Mesenchymal stem cell (in vitro differentiated cells and primary cell): ENCODE measurements around the gene ZNF541.
"Not testable (repeated sequence)": the region's sequence is repeated elsewhere in the genome, so short reads cannot be mapped to it uniquely, and the experiment has no call there.

ENCODE experiments used
- DNase-seq: peaks from one replicate; pipeline ENCODE4 v3.0.0-alpha.2; 2013
- H2AFZ ChIP-seq: one replicate; pipeline ENCODE4 v1.6.1; 2013; ENCODE audit warnings: low read depth, mild to moderate bottlenecking, control low read depth, inconsistent platforms, low read length, moderate library complexity
- H2AK5ac ChIP-seq: 2 replicates; pipeline ENCODE4 v1.6.1; 2013; ENCODE audit warnings: low read length, moderate library complexity, mild to moderate bottlenecking, inconsistent platforms; ENCODE audit not compliant: severe bottlenecking
- H2BK120ac ChIP-seq: one replicate; pipeline ENCODE4 v1.6.1; 2013; ENCODE audit warnings: low read depth, mild to moderate bottlenecking, inconsistent platforms, low read length, moderate library complexity
- H2BK12ac ChIP-seq, 2 experiments: one replicate each; pipeline ENCODE4 v1.6.1; 2013; ENCODE audit warnings: inconsistent platforms in 2 of 2, low read length in 2 of 2, mild to moderate bottlenecking in 2 of 2, moderate library complexity in 2 of 2, control low read depth in 1 of 2
- H2BK15ac ChIP-seq: one replicate; pipeline ENCODE4 v1.6.1; 2013; ENCODE audit warnings: mild to moderate bottlenecking, low read depth, inconsistent platforms; ENCODE audit not compliant: poor library complexity, severe bottlenecking
- H2BK5ac ChIP-seq: 2 replicates; pipeline ENCODE4 v1.6.1; 2013; ENCODE audit warnings: low read depth, mild to moderate bottlenecking, low read length, control low read depth, inconsistent platforms; ENCODE audit not compliant: poor library complexity, severe bottlenecking
- H3K14ac ChIP-seq, 2 experiments: one replicate each; pipeline ENCODE4 v1.6.1; 2013; ENCODE audit warnings: inconsistent platforms in 2 of 2, low read length in 2 of 2, control low read depth in 1 of 2, mild to moderate bottlenecking in 1 of 2, moderate library complexity in 1 of 2
- H3K18ac ChIP-seq, 2 experiments: one replicate each; pipeline ENCODE4 v1.6.1; 2013; ENCODE audit warnings: inconsistent platforms in 2 of 2, low read length in 2 of 2, control low read depth in 1 of 2, low read depth in 1 of 2, mild to moderate bottlenecking in 1 of 2
- H3K23ac ChIP-seq, 2 experiments: one replicate each; pipeline ENCODE4 v1.6.1; 2013; ENCODE audit warnings: inconsistent platforms in 2 of 2, low read length in 2 of 2, mild to moderate bottlenecking in 2 of 2, moderate library complexity in 2 of 2, control low read depth in 1 of 2
- H3K27ac ChIP-seq: 2 replicates; pipeline ENCODE4 v1.5.1; 2013; ENCODE audit warnings: mild to moderate bottlenecking, moderate library complexity, low read length, control low read depth, inconsistent platforms; ENCODE audit not compliant: poor library complexity, severe bottlenecking
- H3K27me3 ChIP-seq, 2 experiments: 2 replicates each; pipeline versions ENCODE4 v1.6.1 to v1.7.0; 2013; ENCODE audit warnings: low read length in 2 of 2, mild to moderate bottlenecking in 2 of 2, moderate library complexity in 2 of 2, control low read depth in 1 of 2, inconsistent platforms in 1 of 2; ENCODE audit not compliant: control insufficient read depth in 1 of 2, insufficient read depth in 1 of 2
- H3K36me3 ChIP-seq, 2 experiments: 2 replicates each; pipeline versions ENCODE4 v1.6.1 to v1.7.0; 2013; ENCODE audit warnings: low read length in 2 of 2, control low read depth in 1 of 2, inconsistent platforms in 1 of 2, low read depth in 1 of 2, mild to moderate bottlenecking in 1 of 2; ENCODE audit not compliant: insufficient read depth in 2 of 2, control insufficient read depth in 1 of 2
- H3K4ac ChIP-seq, 2 experiments: one replicate each; pipeline ENCODE4 v1.6.1; 2013; ENCODE audit warnings: inconsistent platforms in 2 of 2, low read length in 2 of 2, mild to moderate bottlenecking in 2 of 2, moderate library complexity in 2 of 2, control low read depth in 1 of 2, low read depth in 1 of 2
- H3K4me1 ChIP-seq: 2 replicates; pipeline ENCODE4 v1.6.1; 2013; ENCODE audit warnings: low read depth, low read length, control low read depth; ENCODE audit not compliant: control insufficient read depth, insufficient read depth
- H3K4me2 ChIP-seq: 2 replicates; pipeline ENCODE4 v1.6.1; 2013; ENCODE audit warnings: low read length, mild to moderate bottlenecking, inconsistent platforms; ENCODE audit not compliant: poor library complexity, severe bottlenecking
- H3K4me3 ChIP-seq, 2 experiments: 2 replicates each; pipeline versions ENCODE4 v1.5.1 to v1.7.0; 2013; ENCODE audit warnings: low read length in 2 of 2, mild to moderate bottlenecking in 2 of 2, control low read depth in 1 of 2, low read depth in 1 of 2; ENCODE audit not compliant: insufficient read depth in 1 of 2
- H3K79me1 ChIP-seq: replicated peaks from 2 replicates; pipeline ENCODE4 v1.6.1; 2013; ENCODE audit warnings: mild to moderate bottlenecking, control low read depth, low read length, inconsistent platforms; ENCODE audit not compliant: poor library complexity, severe bottlenecking
- H3K9ac ChIP-seq: 2 replicates; pipeline ENCODE4 v1.7.0; 2013; ENCODE audit warnings: mild to moderate bottlenecking, low read length, moderate library complexity
- H3K9me3 ChIP-seq: 2 replicates; pipeline ENCODE4 v1.7.0; 2013; ENCODE audit warnings: mild to moderate bottlenecking, low read length; ENCODE audit not compliant: control insufficient read depth
- H4K8ac ChIP-seq: one replicate; pipeline ENCODE4 v1.6.1; 2013; ENCODE audit warnings: inconsistent platforms, mild to moderate bottlenecking, low read length, moderate library complexity
- H4K91ac ChIP-seq: one replicate; pipeline ENCODE4 v1.6.1; 2013; ENCODE audit warnings: mild to moderate bottlenecking, low read length, inconsistent platforms
- WGBS: methylation state at CpG from one replicate; pipeline ENCODE4 v1.1.7; 2013; ENCODE audit warnings: mixed read lengths; 5-methylcytosine and 5-hydroxymethylcytosine counted together

ZNF541 gene

DNA sequence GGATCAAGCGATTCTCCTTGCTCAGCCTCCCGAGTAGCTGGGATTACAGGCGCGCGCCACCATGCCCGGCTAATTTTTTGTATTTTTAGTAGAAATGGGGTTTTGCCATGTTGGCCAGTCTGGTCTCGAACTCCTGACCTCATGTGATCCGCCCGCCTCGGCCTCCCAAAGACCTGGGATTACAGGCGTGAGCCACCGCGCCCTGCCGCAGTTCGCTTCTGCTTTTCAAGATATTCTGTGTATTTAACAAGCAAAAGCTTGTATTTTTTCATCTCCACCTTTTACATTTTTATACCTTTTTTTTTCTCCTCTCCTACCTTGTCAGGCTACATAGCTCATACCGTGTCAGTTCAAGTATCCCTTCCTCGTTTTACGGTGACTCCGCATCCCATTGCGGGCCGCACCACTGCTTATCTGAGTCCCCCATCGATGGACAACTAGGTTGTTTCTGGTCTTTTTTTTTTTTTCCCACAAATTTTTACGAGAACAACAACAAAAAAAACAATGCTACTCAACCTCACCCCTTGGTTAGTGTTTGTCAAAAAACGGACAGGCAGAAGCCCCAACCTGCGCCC, 26.8 kb upstream of the ZNF541 start:
- H2AK5ac ChIP-seq: not testable (repeated sequence)

GRCh38 chr19:47598407-47599349, 25.7 kb upstream of the ZNF541 start:
- peak; percentile 97 for DNase-seq
- Histone ChIP-seq H2BK120ac (no peak overlapping the region), H3K23ac (no peak overlapping the region), H3K18ac (peak overlapping the region in 1 of 2 experiments; percentile 88), H2BK15ac (no peak overlapping the region), H2AFZ (peak overlapping the region; percentile 92), H3K27me3 (no peaks in the 10 kb centered on the region), H2BK12ac (peak overlapping the region in 1 of 2 experiments; percentile 96), H3K4me2 (peak overlapping the region; percentile 80), H2BK5ac (peak overlapping the region; percentile 59), H3K4me3 (peak overlapping the region; percentile 33 to 85), H2AK5ac (peak overlapping the region; percentile 49), H4K91ac (no peak overlapping the region), H3K4ac (peak overlapping the region; percentile 13 to 84), H3K14ac (no peak overlapping the region), H3K27ac (peak overlapping the region; percentile 96), H4K8ac (no peak overlapping the region), H3K9ac (peak overlapping the region; percentile 80), H3K9me3 (no peaks in the 10 kb centered on the region), H3K79me1 (no peaks in the 10 kb centered on the region), H3K36me3 (no peaks in the 10 kb centered on the region), H3K4me1 (peaks cover 5% of the 10 kb centered on the region)
- 3% methylated on average over 18 of the region's 21 CpGs for WGBS

More for the DNA sequence above, 26.8 kb upstream of the ZNF541 start:
- H2BK120ac ChIP-seq, H3K36me3 ChIP-seq, H2BK12ac ChIP-seq, H3K23ac ChIP-seq, DNase-seq, H4K91ac ChIP-seq, H3K4ac ChIP-seq, H3K79me1 ChIP-seq, H3K27me3 ChIP-seq, H4K8ac ChIP-seq, H3K9me3 ChIP-seq, H3K4me1 ChIP-seq, H2BK15ac ChIP-seq, H3K14ac ChIP-seq: not testable (repeated sequence)
- peak overlapping the region; percentile 96 for H3K27ac ChIP-seq
- peak overlapping the region; percentile 48 for H2BK5ac ChIP-seq
- peak overlapping the region; percentile 62 for H3K4me2 ChIP-seq
- H3K4me3 ChIP-seq: peak overlapping the region; percentile 32 to 85
- H3K9ac ChIP-seq: peak overlapping the region; percentile 80
- 33% methylated on average over 21 of the region's 25 CpGs for WGBS
- H2AFZ ChIP-seq: peak overlapping the region; percentile 23
- peak overlapping the region in 1 of 2 experiments; percentile 28 for H3K18ac ChIP-seq

- H3K27ac ChIP-seq: no peak overlapping the region
- H3K36me3 ChIP-seq: no peaks in the 10 kb centered on the region
- H3K18ac ChIP-seq: no peak overlapping the region
- no peak overlapping the region for H2BK15ac ChIP-seq
- peaks cover 5% of the 10 kb centered on the region for H3K4me1 ChIP-seq
- no peak overlapping the region for H3K4me2 ChIP-seq
- H2AK5ac ChIP-seq: peak overlapping the region; percentile 53
- H3K9me3 ChIP-seq: no peaks in the 10 kb centered on the region
- H4K91ac ChIP-seq: no peak overlapping the region
- H3K4me3 ChIP-seq: no peak overlapping the region
- 96% methylated on average over 5 of the region's 6 CpGs for WGBS
- no peak overlapping the region for H2BK12ac ChIP-seq
- H3K23ac ChIP-seq: no peak overlapping the region
- H3K27me3 ChIP-seq: no peaks in the 10 kb centered on the region
- no peak for DNase-seq
- H2BK5ac ChIP-seq: no peak overlapping the region
- H3K79me1 ChIP-seq: no peaks in the 10 kb centered on the region
- H3K4ac ChIP-seq: no peak overlapping the region
- no peak overlapping the region for H4K8ac ChIP-seq
- no peak overlapping the region for H3K9ac ChIP-seq
- H2AFZ ChIP-seq: no peak overlapping the region
- H2BK120ac ChIP-seq: no peak overlapping the region
- no peak overlapping the region for H3K14ac ChIP-seq
Observed at GRCh38 chr19:47595944-47596343, 23.0 kb upstream of the ZNF541 start.

- Histone ChIP-seq H3K9me3 (no peaks in the 10 kb centered on the region), H3K14ac (no peak overlapping the region), H3K4me1 (peaks cover 3% of the 10 kb centered on the region), H2BK12ac (no peak overlapping the region), H3K27me3 (no peaks in the 10 kb centered on the region), H3K27ac (no peak overlapping the region), H2BK5ac (no peak overlapping the region), H3K4me3 (no peak overlapping the region), H4K8ac (no peak overlapping the region), H4K91ac (no peak overlapping the region), H3K9ac (no peak overlapping the region), H2AFZ (no peak overlapping the region), H3K4ac (no peak overlapping the region), H2BK120ac (no peak overlapping the region), H3K4me2 (no peak overlapping the region), H2BK15ac (no peak overlapping the region), H3K23ac (peak overlapping the region in 1 of 2 experiments; percentile 40), H3K36me3 (no peaks in the 10 kb centered on the region), H3K79me1 (no peaks in the 10 kb centered on the region), H2AK5ac (no peak overlapping the region), H3K18ac (peak overlapping the region in 1 of 2 experiments; percentile 21)
- 96% methylated on average over 6 of the region's 6 CpGs for WGBS
- no peak for DNase-seq
Observed at GRCh38 chr19:47593860-47594259, 20.9 kb upstream of the ZNF541 start.
